Breast epithelium (tissue), 4 donors: ENCODE measurements around the gene SLC35D1. TPM values are rescaled to one million over a fixed set of nuclear protein-coding genes. Genes with fewer than 3 reads are reported as not detected.
"Not testable (repeated sequence)": the region's sequence is repeated elsewhere in the genome, so short reads cannot be mapped to it uniquely, and the experiment has no call there.

Experiments used
- DNase-seq, 2 donors: peaks; one replicate each; pipeline ENCODE4 v3.0.0-alpha.2; 2019; ENCODE audit warnings: low spot score in 2 of 2
- H3K27ac ChIP-seq, 2 donors: fragments of 200-600 bp; sonication (generic) in 1 of 2; one replicate each; pipeline ENCODE4 v1.5.1; 2016 to 2019; ENCODE audit warnings: mild to moderate bottlenecking in 1 of 2
- H3K27me3 ChIP-seq, 2 donors: fragments of 200-600 bp; sonication (generic) in 1 of 2; one replicate each; pipeline versions ENCODE4 v1.5.1 to v1.6.0; 2017 to 2019; ENCODE audit warnings: control low read depth in 1 of 2, mild to moderate bottlenecking in 1 of 2
- H3K36me3 ChIP-seq: fragments of 200-600 bp; one replicate; pipeline ENCODE4 v1.5.1; 2019
- H3K4me1 ChIP-seq, 2 donors: fragments of 200-600 bp; sonication (generic); one replicate each; pipeline ENCODE4 v1.5.1; 2016 to 2019; ENCODE audit warnings: control low read depth in 1 of 2
- H3K4me3 ChIP-seq, 3 donors: fragments of 200-600 bp; sonication (generic); 1 replicate in 2 of 3; 2 replicates in 1 of 3; pipeline ENCODE4 v1.5.1; 2016 to 2019; ENCODE audit warnings: mild to moderate bottlenecking in 3 of 3, moderate library complexity in 2 of 3
- H3K9me3 ChIP-seq, 2 donors: fragments of 200-600 bp; sonication (generic) in 1 of 2; one replicate each; pipeline ENCODE4 v1.5.1; 2016 to 2019; ENCODE audit warnings: control low read depth in 1 of 2
- POLR2A ChIP-seq: fragments of 450-650 bp; IDR thresholded peaks from one replicate; pipeline ENCODE4 v1.6.1; 2016; ENCODE audit warnings: antibody characterized with exemption, mild to moderate bottlenecking, moderate library complexity
- POLR2AphosphoS5 ChIP-seq, 3 donors: sonication (generic); formaldehyde crosslinking; IDR thresholded peaks; one replicate each; pipeline ENCODE4 v1.6.1; 2017; ENCODE audit warnings: antibody characterized with exemption in 3 of 3
- intact Hi-C: fragments of 100-400 bp; cut with DNase I; formaldehyde crosslinking; loops from one replicate; pipeline ENCODE4 v1.15.1; 2023; ENCODE audit warnings: low total_unique reads
- total RNA-seq, 3 donors: library from RNA; depleted of rRNA; stranded (reverse); fragments of >200 nt; gene quantifications; one replicate each; pipeline ENCODE4 v1.1.0, GENCODE V29; 2016
- TF ChIP-seq, protein P1 (sequence below), 3 donors: fragments of 450-650 bp; IDR thresholded peaks; one replicate each; pipeline ENCODE4 v1.5.1; 2016 to 2017; ENCODE audit warnings: antibody characterized with exemption in 3 of 3, mild to moderate bottlenecking in 3 of 3, moderate library complexity in 3 of 3

The SLC35D1 gene
- total RNA-seq, 3 donors from 2014 or later: 10.8 to 16.0 (median 11.5) TPM

DNA sequence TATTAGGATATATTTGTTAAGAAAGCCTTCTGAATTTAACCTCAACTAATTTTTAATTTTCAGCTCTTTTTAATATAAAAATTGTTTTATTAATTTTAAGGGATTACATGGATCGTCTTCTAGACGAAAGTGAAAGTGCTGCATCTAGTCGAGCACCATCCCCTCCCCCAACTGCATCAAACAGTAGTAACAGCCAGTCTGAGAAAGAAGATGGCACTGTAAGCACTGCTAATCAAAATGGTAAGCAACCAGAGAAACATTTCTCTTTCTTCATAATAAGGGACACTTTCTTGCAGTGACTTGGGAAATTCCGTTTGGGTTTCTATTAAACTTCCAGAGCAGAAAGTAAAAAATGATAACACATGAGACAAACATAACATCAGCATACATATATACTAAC is 72.3 kb downstream of the SLC35D1 start:
- no peak for DNase-seq
- Histone ChIP-seq H3K4me3 (peak overlapping the region; percentile 16 to 36 (median 20)), H3K36me3 (peaks cover 5% of the 10 kb centered on the region), H3K9me3 (no peaks in the 10 kb centered on the region), H3K27ac (peak overlapping the region in 1 of 2 donors; percentile 62), H3K27me3 (no peaks in the 10 kb centered on the region), H3K4me1 (no peaks in the 10 kb centered on the region)
- intact Hi-C loops: no loop called here
- TF ChIP-seq POLR2AphosphoS5 (IDR thresholded peaks at IDR 0.05) (no peak), POLR2A (no peak)
- TF ChIP-seq, protein P1, sequence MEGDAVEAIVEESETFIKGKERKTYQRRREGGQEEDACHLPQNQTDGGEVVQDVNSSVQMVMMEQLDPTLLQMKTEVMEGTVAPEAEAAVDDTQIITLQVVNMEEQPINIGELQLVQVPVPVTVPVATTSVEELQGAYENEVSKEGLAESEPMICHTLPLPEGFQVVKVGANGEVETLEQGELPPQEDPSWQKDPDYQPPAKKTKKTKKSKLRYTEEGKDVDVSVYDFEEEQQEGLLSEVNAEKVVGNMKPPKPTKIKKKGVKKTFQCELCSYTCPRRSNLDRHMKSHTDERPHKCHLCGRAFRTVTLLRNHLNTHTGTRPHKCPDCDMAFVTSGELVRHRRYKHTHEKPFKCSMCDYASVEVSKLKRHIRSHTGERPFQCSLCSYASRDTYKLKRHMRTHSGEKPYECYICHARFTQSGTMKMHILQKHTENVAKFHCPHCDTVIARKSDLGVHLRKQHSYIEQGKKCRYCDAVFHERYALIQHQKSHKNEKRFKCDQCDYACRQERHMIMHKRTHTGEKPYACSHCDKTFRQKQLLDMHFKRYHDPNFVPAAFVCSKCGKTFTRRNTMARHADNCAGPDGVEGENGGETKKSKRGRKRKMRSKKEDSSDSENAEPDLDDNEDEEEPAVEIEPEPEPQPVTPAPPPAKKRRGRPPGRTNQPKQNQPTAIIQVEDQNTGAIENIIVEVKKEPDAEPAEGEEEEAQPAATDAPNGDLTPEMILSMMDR (IDR thresholded peaks at IDR 0.05): no peak

DNA sequence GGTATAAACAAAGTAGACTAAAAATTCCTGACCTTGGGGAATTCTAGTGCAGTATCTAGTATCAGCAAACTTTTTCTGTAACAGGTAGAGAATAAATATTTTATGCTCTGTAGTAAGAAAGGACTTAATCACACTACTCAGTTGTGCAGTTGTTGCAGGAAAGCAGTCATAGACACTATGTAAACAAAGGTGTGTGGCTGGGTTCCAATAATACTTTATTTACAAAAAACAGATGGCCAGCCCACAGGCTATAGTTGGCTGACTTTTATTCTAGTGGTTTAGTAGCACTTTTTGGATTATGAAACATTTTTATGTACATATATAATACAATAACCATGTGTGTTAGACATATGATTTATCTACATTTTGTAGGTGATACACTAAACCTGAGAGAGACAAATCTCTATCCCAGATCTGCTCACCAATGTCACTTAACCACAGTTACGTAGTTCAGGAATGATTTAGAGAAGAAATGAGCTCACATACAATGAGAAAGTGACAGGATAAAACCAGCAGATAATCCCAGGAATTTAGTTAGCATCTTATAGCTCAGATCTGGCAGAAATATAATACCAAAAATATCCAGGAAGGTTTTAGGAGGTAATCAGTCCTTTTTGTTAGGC is 73.1 kb downstream of the SLC35D1 start:
- no peaks in the 10 kb centered on the region for H3K9me3 ChIP-seq
- peak overlapping the region in 1 of 2 donors; percentile 62 for H3K27ac ChIP-seq
- intact Hi-C loops: no loop called here
- DNase-seq: no peak
- no peaks in the 10 kb centered on the region for H3K27me3 ChIP-seq
- no peaks in the 10 kb centered on the region for H3K4me1 ChIP-seq
- peaks cover 5% of the 10 kb centered on the region for H3K36me3 ChIP-seq
- H3K4me3 ChIP-seq: peak overlapping the region in 2 of 3 donors; percentile 20 to 36
- TF ChIP-seq POLR2AphosphoS5 (IDR thresholded peaks at IDR 0.05) (no peak), POLR2A (no peak)
- TF ChIP-seq, protein P1 (IDR thresholded peaks at IDR 0.05): no peak

DNA sequence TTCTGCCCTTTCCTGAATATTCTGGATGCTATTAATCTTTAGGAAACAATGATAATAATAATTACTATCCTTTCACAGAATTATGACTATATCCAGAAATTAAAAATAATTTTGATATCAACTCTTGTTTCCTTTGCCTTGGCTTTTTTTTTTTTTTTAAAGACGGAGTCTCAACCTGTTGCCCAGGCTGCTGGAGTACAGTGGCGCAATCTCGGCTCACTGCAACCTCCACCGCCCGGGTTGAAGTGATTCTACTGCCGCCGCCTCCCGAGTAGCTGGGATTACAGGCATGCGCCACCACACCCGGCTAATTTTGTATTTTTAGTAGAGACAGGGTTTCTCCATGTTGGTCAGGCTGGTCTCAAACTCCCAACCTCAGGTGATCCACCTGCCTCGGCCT is 74.3 kb downstream of the SLC35D1 start:
- H3K27ac ChIP-seq, H3K9me3 ChIP-seq, H3K27me3 ChIP-seq, intact Hi-C loops, H3K4me1 ChIP-seq, H3K36me3 ChIP-seq, DNase-seq, H3K4me3 ChIP-seq: not testable (repeated sequence)

DNA sequence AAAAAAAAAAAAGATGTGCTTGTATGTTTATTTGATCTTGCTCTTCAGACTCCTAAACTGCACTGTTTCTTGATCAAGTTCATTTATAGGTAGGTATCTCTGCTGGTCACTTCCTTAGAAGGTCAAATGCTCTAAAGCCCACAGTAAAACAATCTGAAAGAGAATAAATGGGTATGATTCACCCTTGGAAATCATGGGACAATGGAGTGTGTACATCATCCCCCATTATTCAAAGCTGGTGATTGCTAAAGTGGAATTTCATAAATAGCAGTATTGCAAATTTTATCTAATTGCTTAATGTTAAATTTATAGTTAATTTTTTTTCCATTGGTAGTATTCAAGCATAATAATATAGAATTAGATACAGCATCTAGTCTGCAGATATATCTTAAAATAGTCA is 75.7 kb downstream of the SLC35D1 start:
- H3K27ac ChIP-seq: no peak overlapping the region
- H3K9me3 ChIP-seq: no peaks in the 10 kb centered on the region
- intact Hi-C loops: no loop called here
- no peaks in the 10 kb centered on the region for H3K4me1 ChIP-seq
- H3K4me3 ChIP-seq: no peak overlapping the region
- TF ChIP-seq, protein P1 (IDR thresholded peaks at IDR 0.05): no peak
- TF ChIP-seq POLR2A (no peak), POLR2AphosphoS5 (IDR thresholded peaks at IDR 0.05) (no peak)
- H3K27me3 ChIP-seq: no peaks in the 10 kb centered on the region
- DNase-seq: no peak
- peaks cover 5% of the 10 kb centered on the region for H3K36me3 ChIP-seq

DNA sequence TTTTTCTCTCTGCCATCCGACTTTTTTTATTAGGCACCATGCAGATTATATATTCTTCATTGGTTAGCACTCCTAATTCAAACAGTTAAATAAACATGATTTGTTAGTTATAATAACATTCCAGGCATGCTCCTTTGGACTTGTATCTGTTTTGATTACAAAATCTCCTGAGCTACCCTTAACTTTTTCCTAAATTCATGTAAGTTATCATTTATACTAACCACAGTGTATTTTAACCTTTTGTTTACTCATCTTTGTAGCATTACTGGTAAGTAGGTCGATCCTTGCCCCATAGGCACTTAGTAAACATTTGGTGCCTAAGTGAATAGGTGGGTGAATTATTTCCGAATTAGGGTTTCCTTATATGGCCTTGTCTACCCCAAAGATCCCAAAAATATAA is 85.4 kb downstream of the SLC35D1 start:
- intact Hi-C loops: no loop called here
- DNase-seq: no peak
- H3K9me3 ChIP-seq: no peaks in the 10 kb centered on the region
- H3K36me3 ChIP-seq: peaks cover 7% of the 10 kb centered on the region
- no peak overlapping the region for H3K27ac ChIP-seq
- no peak overlapping the region for H3K4me3 ChIP-seq
- no peak for TF ChIP-seq POLR2AphosphoS5 (IDR thresholded peaks at IDR 0.05)
- H3K27me3 ChIP-seq: no peaks in the 10 kb centered on the region
- H3K4me1 ChIP-seq: no peaks in the 10 kb centered on the region

DNA sequence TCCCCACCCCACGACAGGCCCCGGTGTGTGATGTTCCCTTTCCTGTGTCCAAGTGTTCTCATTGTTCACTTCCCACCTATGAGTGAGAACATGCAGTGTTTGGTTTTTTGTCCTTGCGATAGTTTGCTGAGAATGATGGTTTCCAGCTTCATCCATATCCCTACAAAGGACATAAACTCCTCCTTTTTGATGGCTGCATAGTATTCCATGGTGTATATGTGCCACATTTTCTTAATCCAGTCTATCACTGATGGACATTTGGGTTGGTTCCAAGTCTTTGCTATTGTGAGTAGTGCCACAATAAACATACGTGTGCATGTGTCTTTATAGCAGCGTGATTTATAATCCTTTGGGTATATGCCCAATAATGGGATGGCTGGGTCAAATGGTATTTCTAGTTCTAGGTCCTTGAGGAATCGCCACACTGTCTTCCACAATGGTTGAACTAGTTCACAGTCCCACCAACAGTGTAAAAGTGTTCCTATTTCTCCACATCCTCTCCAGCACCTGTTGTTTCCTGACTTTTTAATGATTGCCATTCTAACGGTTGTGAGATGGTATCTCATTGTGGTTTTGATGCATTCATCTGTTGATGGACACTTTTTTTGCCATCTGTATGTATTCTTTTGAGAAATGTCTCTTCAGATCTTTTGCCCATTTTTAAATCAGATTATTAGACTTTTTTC is 87.6 kb downstream of the SLC35D1 start:
- H3K27me3 ChIP-seq, H3K36me3 ChIP-seq, H3K4me1 ChIP-seq, H3K27ac ChIP-seq, H3K9me3 ChIP-seq, intact Hi-C loops, DNase-seq, H3K4me3 ChIP-seq: not testable (repeated sequence)
